Uterus (tissue), 2 donors: ENCODE results near the gene RTP5.

Experiments
- POLR2A ChIP-seq, 2 donors: fragments of 450-650 bp; IDR thresholded peaks; one replicate each; pipeline ENCODE4 v1.6.1; 2016; ENCODE audit warnings: antibody characterized with exemption in 2 of 2, mild to moderate bottlenecking in 1 of 2, moderate library complexity in 1 of 2
- TF ChIP-seq, protein P1 (sequence below), 4 experiments: fragments of 200-600 bp in 2 of 4; fragments of 450-650 bp in 2 of 4; sonication (generic) in 2 of 4; IDR thresholded peaks; one replicate each; pipeline ENCODE4 v1.5.1; 2016 to 2019; ENCODE audit warnings: antibody characterized with exemption in 4 of 4, mild to moderate bottlenecking in 2 of 4, moderate library complexity in 1 of 4

DNA sequence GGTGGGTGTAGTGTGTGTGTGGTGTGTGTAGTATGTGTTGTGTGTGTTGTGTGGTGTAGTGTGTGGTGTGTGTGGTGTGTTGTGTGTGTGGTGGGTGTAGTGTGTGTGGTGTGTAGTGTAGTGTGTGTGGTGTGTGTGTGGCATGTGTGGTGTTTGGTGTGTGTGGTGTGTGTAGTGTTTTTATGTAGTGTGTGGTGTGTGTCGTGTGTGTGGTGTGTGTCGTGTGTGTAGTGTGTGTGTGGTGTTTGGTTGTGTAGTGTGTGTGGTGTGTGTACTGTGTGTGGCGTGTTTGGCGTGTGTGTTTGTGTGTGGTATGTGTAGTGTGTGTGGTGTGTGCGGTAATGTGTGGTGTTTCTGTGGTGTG lies 4.7 kb upstream of the RTP5 start:
- TF ChIP-seq, protein P1, sequence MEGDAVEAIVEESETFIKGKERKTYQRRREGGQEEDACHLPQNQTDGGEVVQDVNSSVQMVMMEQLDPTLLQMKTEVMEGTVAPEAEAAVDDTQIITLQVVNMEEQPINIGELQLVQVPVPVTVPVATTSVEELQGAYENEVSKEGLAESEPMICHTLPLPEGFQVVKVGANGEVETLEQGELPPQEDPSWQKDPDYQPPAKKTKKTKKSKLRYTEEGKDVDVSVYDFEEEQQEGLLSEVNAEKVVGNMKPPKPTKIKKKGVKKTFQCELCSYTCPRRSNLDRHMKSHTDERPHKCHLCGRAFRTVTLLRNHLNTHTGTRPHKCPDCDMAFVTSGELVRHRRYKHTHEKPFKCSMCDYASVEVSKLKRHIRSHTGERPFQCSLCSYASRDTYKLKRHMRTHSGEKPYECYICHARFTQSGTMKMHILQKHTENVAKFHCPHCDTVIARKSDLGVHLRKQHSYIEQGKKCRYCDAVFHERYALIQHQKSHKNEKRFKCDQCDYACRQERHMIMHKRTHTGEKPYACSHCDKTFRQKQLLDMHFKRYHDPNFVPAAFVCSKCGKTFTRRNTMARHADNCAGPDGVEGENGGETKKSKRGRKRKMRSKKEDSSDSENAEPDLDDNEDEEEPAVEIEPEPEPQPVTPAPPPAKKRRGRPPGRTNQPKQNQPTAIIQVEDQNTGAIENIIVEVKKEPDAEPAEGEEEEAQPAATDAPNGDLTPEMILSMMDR (IDR thresholded peaks at IDR 0.05) = no peak
- no peak for TF ChIP-seq POLR2A (IDR thresholded peaks at IDR 0.05)
